ENCODE measurements around the gene DHX32.
"Not testable (repeated sequence)": the region's sequence is repeated elsewhere in the genome, so short reads cannot be mapped to it uniquely, and the experiment has no call there.

Gene DHX32

DNA sequence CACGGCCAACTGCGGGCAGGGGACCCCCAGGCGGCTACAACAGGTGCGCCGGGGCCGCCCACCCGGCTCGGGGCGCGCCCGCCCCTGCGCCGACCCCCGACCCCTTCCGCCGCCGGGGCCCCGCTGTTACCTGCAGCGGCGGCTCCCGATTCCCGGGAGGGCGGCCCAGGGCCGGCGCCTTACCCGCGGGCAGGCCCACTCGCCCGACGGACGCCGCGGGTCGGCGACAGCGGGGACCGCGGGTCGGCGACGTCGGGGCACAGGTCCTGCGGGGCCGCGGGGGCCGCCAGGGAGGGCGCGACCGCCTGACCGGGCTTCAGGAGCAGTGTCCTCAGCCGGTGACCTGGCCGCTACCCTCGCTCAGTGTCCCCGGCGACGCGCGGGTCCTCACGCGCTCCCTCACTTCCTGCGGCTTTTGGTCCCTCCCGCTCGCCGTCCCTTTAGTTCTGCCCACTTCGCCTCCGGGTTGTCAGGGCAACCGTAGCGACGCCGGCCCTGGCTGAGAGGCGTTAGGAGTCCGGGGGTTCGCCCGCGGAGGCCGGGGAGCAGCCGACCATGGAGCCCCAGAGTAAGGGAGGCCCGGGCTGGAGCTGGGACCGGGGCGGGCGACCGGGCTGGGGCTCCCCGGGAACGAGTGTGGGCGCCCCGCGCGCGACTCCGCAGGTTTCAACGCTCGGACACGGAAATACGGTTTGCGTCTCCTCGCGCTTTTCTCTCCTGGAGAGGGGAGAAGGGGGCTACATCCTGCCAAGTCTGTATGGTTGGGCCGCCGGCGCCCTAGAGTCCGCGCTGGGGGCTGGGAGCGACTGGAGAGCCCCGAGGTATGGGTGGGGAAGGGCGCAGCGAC, 15.2 kb upstream of the DHX32 start, which contains the start of gene FANK1:
TSS of gene FANK1 (plus strand) at position 477 of the 847 bp plus-strand sequence. CDS start at position 556, 79 bp downstream.
- peak; percentile 77 for DNase-seq (ENCODE audit: low read depth)

DNA sequence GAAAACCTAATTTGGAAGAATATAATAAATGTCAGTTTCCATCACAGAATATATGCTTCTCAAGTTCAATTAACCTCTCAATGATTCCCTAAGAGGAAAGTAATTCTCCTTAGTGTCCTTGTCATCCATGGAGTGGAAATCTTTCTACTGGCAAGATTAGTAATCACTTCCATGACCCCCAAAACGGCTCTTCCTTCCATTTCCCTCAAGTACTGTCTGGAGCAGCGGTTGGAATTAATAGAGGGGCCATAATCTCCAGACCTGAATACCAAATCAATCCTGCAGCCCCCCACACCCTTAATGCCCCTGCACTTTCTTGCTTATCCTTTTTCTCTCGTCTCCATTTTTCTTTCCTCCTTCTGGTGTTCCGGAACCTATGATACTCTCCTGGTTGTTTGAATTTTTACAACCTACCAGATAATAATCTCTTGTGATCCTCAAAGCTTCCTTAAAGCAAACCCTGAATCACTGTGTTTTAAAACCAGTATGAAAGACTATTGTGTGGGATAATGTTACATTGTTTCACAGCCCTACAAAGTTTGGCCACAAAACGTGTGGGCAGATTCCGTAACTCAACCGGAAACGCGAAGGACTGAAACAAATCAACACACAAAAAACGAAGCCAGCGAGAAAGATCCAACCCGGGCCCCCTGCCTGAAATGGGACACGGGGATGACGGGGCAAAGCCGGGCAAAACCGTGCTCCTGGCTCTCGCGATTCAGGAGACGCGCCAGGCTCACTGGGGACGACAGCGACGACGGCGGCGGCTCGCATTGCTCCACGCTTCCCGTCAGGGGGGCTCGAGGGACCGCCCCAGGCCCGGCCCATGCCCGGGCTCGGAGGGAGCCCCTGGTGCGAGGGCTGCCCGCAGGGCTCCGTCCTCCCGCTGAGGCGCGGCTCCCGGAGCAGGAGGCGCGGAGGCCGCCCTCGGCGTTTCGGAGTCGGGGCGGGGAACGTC, 14.3 kb upstream of the DHX32 start:
- peak; percentile 56 for DNase-seq (ENCODE audit: low read depth)

DNA sequence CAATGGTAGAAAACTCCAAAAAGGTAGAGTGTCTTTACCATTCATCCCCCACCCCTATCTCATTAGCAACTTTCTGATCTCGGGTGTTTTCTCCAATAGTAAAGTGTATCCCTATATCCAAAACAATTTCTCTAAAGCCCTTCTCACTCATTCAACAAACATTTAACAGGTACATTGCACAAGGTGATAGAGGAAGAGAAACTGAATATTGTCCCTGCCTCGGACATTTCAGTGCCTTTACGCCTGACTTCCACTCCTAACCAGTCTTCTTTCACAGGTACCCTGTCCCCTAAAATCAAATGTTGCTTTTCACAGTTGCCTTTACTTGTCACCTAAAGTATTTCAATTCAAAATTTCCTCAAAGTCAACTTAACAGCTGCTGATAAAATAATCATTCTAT, 13.1 kb upstream of the DHX32 start:
- not testable (repeated sequence) for DNase-seq (ENCODE audit: low read depth)

DNA sequence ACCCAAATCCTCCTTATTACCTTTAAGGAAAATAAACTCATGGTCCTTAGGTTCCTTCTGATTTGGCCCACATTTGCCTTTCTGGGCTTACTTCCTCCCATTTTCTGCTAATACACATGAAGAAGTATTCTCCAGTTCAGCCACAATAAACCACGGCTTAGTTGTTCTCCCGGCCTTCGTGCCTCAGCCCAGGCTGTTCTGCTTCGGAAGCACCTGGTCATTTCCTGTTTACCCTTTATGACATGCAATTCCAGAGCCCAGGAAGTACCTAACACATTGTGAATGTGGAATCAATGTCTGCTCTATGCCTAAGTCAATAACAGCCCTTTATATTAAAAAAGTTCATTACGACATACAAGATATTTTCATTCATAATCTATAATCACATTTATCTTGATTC, 11.3 kb upstream of the DHX32 start:
- DNase-seq (ENCODE audit: low read depth): not testable (repeated sequence)

DNA sequence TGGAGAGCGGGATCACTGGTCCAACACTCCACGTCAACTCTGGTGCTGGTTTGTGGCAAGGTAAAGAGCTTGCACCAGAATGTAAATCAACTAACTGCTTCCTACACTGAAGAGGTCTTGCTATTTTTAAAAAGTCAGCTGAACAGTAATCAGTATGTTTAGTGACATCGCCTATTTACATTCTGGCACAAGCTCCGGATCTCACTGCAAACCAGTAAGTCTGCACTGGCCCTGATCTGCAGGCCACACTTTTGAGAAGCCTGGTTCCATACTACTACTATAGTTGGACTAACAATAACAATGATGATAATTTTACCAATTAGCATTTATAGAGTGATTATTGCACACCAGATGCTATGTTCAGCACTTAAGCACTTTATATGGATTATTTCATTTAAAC, 8.3 kb upstream of the DHX32 start:
- DNase-seq (ENCODE audit: low read depth): not testable (repeated sequence)

DNA sequence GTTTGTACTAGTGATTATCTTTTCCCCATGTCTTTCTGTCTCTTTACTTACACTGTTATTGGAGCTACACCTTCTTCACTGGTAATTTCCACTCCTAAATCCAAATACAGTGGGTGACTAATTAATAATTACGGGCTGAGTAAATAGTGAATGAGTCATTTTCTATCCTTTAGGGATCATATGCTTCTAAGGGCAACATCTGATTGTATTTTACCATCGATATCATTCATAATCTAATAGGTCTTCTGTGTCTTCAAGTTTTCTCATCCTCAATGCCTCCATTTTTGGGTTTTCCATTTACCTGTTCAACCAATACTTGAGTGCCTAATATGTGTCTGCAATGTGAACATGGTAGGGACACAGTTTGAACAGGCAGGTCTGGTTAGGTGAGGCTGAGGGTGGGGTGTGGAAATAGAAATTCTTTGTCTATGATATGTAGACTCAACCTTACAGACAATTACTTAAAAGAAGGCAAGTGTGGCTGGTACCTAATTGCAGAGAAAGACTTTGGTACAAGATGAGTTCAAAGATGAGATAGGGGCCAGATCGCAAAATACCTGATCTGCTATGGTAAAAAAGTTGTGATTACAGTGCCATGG, 5.9 kb upstream of the DHX32 start:
- no peak for DNase-seq (ENCODE audit: low read depth)

DNA sequence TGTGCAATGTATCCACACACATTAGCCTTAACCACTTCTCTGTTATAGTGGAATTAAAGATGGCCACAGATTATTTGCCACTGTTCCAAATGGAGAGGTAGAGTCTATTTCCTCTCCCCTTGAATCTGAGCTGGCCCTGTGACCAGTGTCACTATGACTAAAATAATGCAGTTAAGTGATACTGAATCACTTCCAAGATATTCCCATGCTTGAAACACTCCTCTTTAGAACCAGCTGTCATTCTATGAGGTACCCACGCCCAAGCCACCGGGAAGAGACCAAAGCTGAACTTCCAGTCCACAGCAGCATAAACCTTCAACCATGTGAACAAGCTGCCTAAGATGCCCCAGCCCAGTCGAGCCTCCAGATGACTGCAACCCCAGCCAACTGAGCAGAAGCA, 2.1 kb upstream of the DHX32 start:
- no peak for DNase-seq (ENCODE audit: low read depth)

DNA sequence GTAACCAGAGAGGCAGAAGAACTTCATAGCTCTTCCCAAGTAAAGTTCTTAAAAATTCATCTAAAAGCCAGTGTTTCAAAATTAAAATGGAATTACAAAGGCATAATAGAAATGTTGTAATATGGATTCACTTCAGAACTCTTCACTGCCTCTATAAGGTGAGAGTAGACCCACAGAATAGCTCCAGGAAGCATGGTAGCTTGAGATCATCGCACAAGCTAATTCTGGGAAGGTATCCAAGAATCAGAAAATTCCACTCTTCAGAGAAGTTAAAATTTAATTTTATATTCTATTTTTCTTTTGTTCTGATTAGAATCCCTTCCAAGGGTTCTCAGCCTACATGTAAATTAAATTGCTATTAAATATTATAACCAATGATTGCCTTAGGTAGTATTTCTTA, 1.5 kb upstream of the DHX32 start:
- DNase-seq (ENCODE audit: low read depth): no peak

DNA sequence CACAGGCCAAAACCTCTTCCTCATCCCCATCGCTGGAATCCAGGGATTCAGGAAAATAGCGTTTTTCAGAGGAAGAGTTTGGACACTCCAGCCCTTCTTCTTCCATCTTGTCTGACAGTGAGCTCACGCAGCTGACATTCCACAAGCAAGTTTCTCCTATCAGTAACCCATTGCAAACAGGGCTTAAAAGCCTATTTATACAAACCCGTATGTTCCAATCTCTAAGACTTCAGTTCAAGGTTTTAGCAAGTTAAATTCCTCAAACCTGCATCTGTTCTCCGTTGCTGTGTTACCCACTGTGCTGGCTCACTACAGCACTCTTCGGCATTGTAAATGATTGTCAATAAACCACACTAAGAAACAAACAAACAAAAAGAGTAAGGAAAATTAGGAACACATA, 373 bp downstream of the DHX32 start:
- DNase-seq (ENCODE audit: low read depth): no peak

DNA sequence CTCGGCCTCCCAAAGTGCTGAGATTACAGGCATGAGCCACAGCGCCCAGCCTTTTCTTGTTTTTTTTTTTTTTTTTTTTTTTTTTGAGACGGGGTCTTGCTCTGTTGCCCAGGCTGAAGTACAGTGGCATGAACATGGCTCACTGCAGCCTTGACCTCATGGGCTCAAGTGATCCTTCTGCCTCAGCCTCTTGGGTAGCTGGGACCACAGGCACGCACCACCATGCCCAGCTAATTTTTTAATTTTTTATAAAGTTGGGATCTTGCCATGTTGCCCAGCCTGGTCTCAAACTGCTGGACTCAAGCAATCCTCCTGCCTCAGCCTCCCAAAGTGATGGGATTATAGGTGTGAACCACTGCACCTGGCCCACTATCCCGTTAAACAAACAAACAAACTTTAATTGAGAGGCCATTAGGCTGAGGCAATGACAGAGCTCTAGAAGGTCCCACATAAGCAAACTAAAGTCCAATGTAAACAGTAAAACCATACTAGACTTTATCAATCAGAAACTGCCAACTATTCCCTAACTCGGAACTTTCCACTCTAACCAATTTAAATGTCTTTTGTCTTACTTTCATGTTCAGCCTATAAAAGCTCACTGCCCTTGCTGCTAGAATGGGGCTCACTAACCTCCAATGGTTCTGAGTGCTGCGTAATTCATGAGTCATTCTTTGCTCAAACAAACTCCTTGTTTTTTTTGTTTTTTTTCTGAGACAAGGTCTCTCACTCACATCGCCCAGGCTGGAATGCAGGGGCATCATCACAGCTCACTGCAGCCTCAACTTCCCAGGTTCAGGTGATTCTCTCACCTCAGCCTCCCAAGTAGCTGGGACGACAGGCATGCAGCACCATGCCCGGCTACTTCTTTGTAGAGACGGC, 1.9 kb downstream of the DHX32 start:
- no peak for DNase-seq (ENCODE audit: low read depth)

DNA sequence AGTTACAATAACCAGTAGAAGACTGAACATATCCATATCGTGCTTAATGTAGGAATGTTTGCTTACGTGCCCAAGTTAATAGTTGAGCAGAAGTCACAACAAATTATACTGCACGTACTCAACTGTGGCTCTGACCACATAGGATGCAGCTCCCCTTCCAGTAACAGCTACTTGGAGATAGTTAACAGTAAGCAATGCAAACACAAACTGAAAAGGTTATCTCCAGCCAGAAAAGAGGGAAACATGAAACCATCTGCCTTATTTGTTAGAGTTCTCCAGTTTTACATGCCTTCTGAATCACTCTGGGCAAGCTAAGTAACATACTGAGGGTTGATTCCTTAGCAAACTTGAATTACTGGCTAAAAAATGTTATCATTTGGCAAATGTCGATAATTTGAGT, 9.8 kb downstream of the DHX32 start:
- DNase-seq (ENCODE audit: low read depth): no peak

DNA sequence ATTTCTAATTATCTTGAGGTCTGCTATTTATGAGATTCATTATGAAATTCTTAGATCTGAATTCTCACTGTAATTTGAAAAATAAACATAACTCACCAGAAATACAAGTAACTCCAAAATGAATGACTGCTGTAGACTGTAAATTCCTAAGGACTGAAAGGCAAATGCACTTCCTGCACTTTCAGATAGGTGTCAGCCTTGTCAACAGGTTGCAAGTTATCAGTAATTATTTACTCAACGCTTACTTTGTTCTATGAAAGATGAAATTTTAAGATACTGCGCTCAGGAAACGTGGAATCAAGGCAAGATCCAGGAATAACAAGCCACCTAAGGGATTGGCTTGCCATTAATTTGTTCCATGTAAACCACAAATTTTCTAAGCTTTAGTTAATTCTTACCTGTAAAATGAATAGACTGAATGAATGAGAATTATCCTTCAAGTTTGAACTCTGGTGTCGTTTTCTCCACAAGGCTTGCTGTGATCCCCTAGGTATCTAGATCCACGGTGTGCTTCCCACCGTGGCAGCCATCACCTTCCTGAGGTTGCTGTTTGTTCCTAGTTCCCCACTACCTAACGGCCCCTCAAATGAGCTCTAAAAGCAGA, 12.6 kb downstream of the DHX32 start:
- no peak for DNase-seq (ENCODE audit: low read depth)

DNA sequence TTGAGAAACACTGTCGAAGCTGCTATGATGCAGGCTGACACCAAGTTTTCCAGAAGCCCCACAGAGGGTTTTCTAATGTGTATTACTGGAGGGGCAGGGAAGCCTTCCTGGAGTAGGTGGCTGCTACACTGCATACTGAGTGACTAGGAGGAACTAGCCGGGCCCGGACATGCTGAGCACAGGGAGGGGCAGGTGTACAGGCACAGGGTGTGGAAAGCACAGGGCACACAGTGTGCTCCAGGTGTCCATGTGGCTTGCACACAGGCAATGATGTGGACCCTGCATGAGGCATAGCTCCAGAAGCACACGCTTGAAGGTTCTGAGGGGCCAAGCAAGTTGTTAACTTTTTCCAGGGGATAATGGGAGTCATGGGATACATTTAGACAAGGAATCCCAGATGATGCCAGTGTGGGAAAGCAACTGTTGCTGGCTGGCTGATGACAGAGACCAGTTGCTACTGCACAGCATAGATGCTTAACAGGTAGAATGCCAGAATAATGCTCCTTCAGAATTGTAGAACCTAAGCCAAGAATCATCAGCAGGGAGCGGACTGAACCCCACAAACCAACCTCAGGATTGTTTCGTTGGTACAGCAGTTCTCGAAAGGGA, 14.6 kb downstream of the DHX32 start:
- DNase-seq (ENCODE audit: low read depth): no peak

DNA sequence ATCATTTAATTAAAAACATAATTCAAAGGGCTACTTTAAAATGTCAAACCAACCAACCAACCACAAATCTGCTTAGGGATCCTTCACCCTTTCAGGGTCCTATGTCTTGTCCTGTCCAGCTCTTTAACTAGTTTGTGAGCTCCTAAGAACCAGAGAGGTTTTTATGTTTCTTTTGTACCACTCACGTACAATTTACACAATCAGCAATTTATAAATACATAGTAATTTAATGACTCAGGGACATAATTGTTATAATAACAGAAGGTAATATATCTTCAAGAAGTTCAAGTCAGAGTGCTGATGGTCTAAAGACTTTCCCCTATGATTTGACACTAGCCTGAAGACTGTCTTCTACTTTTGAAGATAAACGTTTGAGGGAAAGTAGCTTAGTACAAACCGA, 16.0 kb downstream of the DHX32 start:
- DNase-seq (ENCODE audit: low read depth): no peak

DNA sequence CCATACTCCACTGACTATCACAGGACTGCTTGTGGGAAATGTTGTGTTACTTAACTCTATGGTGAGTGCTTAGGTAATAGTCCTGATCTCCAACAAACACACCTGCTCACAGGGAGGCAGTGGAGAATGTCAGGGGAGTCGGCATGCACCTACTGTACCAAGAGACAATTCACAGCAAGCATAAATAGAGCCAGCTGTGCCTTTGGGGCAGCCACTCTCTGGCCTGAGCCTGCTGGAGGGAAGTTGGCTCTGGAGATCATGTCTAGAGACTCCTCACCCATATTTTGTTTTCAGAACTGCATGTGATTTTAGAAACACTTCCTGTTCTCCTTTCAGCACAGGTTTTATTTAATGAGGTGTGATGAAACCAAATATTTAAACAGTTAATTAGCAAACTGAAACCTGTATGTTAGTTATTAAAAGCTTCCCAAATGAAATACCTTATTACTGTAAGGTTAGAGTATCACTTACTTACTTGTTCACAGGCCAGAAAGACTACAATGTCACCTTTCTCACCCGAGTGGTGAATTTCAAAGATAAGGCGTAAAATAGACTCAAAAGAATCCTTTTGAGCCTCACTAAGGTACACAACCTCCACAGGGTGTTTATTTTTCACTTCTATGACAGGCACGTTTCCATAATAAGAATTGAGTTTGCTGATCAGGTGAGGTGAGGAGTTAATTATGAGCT, 21.8 kb downstream of the DHX32 start:
- no peak for DNase-seq (ENCODE audit: low read depth)

DNA sequence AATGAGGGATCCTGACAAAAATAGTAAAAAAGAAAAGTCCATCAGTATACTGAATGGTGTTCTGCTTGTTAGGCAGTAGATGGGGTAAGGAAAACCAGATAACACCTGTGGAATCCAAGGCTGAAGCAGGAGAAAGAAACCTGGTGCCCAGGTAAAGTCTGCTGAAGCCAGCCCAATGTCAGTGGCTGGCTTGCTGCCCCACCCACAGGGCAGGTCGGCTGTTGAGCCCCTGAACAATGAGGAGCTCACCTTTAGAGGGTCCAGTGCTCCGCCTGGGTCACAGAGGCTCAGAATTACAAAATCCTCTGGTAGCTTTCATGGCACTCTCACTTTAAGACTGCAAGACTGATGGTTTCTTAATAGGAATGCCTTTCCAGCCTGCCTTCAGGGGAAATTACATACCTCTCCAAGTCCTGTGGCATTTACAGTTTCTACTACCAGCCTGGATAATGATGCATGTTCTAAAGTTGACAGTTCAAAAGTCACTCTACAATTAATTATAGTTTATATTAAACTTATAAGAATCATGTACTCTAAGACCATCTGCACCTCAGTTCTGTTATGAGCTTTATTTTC, 23.8 kb downstream of the DHX32 start:
- no peak for DNase-seq (ENCODE audit: low read depth)

DNA sequence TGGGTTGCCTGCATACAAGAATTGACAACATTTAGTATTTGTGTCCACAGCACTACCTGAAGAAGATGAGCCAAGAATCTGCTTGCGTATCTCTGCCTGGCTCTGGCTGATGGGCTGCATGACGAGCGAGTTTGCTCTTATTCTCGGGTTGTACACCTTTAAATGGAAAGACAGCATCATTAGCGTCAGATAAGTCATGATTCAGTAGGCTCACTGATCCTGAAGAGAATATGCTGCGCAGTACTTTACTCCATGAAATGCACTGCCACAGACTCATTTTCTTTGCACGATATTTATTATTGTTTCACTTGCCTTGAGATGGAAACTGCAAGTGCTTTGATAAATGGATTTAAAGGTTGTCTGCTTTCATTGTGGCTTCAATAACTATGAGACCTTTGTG, 28.6 kb downstream of the DHX32 start:
- no peak for DNase-seq (ENCODE audit: low read depth)

DNA sequence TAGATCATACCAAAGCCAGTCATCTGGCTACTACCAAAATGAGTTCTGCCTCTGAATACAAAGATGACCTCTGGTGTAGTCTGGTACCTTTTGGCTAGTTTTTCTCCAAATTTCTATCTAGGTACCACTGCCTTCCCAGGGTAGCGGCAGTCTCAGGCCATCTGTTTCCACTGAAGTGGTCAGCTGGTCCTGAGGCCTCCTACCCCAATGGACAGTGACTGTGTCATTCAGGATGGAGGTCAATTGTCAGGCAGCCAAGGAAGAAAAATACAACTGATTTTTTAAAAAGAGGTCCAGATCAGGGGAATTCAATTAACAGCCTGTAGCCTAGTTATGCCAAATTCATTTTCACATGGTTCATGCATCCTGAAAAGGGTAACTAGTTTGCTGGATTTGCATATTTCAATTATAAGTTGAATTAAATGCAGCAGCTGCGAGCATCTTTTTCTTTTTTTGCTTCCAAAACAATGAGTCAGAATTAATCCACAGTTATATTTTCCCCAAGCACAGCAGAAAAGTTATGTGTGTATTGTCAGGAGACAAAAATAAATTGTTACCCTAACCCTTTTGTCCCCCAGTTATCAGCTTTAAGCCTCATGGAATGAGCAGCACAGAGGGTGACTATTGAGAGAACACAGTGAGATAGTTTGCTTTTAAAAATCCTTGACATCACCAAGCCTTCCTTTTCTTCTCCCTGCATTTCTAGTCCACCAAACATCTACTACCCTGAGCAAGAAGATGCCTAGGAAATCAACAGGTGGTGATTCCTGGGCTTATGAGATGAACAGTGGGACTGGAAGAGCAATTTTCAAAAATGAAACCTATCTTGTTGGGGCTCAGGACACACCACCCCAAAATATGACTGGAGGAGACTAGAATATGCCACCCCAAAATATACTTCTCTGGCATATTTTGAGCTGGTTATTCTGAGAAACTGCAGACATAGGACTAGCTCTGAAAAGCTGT, 30.0 kb downstream of the DHX32 start:
- no peak for DNase-seq (ENCODE audit: low read depth)
